CD4-positive, alpha-beta T cell treated with Interferon gamma for 1 hour (primary cell): ENCODE measurements around the gene FAM43B.
"Not testable (repeated sequence)": the region's sequence is repeated elsewhere in the genome, so short reads cannot be mapped to it uniquely, and the experiment has no call there.

Source experiments
- DNase-seq: peaks from one replicate; pipeline ENCODE4 v3.0.0-alpha.2; 2020

FAM43B gene, protein sequence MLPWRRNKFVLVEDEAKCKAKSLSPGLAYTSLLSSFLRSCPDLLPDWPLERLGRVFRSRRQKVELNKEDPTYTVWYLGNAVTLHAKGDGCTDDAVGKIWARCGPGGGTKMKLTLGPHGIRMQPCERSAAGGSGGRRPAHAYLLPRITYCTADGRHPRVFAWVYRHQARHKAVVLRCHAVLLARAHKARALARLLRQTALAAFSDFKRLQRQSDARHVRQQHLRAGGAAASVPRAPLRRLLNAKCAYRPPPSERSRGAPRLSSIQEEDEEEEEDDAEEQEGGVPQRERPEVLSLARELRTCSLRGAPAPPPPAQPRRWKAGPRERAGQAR

DNA sequence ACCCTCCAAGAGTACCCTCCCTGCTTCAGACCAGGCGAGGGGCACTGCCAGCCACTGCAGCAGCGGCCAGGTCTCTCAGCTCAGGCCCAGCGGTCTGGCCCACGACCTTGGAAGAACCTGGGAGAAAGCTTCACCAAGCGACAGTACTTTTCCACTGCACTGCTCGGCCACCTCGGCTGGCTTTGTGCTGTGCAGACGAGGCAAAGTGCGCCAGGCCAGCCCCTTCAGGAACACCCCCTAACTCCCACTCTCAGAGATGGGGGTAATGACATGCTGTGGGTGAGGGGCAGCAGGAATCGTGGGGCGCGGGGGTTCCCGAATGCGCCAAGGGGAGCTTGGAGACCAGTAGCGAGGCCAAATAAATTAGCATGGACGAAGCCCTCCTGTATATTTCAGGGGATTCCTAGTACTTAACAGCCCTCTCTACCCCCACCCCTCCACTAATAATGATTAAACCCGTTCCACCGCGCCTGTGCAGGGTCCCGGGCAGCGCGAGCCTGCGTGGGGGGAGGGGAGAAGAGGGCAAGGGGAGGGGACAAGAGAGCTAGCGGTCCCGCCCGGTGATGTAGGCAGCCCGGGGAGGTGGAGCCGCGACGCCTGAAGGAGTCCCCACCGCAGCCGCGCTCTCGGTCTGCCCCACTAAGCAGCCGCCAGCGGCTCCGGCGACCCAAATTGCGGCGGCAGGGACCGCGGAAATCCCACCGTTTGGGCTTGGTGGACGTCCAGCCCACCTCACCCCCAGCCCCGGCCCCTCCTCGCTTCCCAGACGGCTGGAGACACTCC, at the start of gene FAM43B:
FAM43B (plus strand) TSS at position 629 of the 783 bp plus-strand sequence. CDS start 401 bp downstream, outside the sequence.
- DNase-seq: no peak

DNA sequence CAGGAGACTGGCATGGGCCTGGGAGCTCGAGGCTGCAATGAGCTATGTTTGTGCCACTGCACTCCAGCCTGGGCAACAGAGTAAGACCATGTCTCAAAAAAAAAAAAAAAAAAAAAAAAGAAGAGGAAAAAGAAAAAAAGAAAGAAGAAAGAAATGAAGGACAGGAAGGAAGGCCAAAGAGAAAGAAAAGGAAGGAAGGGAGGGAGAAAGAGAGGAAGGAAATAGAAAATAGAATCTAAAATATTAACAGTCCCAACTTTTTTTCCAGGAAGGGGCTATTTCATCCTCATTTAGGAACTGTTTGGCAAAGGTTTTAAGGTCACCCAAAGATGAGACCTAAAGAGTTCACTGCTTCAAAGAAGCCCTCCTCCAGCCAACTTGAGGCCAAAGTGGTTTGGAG, 46.9 kb upstream of the FAM43B start:
- DNase-seq: no peak

DNA sequence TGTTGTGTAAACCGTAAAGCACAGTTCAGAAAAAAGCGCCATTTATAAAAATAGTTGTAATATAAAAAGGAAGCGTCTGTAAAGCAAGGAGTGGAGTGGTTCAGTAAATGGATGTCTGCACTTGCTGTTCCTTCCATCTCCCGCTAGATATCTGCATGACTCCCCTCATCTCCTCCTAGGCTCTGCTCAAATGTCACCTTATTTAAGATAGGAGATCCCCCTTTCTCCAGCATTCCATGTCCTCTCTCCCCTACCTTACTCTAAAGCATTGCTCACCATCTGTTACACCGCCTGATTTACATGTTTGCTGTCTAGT, 45.2 kb upstream of the FAM43B start:
- DNase-seq: no peak

DNA sequence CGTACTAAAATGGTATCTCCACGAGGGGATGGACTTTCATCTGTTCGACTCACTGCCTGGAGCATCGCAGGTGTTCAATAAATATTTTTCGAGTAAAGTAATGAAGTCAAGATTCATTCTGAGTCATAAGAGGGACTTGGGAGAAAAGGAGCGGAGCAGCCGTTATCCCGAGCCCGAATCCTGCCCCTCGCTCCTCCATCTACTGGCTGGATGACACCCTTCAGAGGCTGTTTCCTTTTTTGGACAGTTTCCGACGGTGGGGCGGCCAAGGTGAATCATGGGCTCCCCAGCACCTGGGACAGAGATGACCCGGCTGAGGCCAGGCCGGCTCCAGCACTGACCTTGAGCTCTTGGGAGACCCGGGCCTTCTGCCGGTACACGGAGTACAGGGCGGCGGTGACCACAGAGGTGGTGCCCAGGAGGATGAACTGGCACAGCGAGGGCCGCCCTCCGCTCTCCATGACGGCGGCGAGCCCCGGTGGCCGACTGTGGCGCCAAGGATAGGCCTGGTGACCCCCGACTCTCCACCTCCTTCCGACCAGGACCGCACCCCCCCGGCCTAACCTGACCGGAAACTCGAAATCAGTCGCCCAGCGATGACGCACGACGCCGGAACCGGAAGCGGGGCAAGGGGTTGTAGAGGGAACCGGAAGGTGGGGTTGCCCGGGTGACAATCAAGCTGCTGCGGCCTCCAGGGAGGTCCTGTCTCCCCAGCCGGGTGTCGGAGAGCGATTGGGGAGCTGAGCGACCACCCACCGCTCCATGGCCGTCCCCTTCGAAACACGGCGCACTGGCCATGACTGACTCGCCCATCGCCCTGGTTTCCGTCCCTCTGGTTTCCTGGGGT, 44.6 kb upstream of the FAM43B start, which contains the start of gene MUL1:
MUL1 (minus strand) TSS at position 588 of the 847 bp plus-strand sequence; CDS start at position 461, 127 bp downstream.
- peak; percentile 91 for DNase-seq

DNA sequence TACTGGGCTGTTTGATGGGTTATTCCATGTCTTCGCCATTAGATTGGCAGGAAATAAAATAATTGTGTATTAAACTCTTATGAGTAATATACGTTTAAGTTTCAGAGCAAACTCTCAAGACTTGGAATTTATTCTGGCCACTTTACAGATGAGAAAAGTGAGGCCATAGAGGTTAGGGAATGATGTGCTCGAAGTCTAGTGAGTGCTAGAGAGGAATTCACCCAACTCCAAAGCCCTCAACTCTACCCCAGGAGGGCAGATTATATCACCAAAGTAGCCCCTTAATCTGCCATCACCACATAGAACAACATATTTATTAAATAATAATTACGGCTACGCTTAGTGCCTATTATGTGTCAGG, 44.0 kb upstream of the FAM43B start:
- no peak for DNase-seq

DNA sequence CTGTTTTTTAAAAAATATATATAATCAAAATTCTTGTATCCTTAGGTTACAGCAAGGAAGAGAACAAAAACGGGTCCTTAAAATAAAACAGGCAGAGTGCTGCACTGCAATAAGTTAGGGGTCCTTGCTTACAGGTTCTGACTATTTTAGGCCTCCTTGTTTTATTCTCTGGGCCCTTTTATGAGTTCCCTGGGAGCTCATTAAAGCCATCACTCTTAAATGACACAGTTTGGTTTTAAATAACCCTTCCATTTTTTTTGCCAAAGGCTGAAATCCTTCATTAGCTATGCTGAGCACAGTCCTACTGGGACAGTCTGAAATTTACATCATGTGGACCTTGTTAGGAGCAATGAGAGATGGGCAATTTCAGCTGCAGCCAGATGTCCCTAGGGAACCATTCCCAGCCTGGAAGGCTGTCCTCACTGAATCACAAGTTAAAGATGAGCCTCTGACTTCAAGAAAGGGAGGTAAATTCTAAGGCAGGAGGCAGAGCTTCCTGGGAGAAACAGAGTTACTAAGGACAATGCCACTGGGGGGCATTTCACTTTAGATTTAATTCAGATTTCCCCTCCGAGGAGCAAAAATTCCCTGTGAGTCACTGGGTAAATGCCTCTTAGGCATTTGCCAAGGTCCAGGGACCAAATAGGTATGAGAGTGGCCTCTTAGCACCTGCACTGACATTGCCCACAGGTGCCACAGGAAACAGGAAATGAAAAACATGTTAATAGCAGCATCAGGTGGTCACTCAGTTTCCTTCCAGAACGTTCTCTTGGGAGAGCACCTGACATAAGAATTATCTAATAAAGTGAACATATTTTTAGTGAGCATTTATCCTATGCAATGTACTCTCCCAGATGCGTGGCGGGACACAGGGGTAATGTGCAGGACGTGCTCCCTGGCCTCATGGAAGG, 40.6 kb upstream of the FAM43B start:
- DNase-seq: no peak

DNA sequence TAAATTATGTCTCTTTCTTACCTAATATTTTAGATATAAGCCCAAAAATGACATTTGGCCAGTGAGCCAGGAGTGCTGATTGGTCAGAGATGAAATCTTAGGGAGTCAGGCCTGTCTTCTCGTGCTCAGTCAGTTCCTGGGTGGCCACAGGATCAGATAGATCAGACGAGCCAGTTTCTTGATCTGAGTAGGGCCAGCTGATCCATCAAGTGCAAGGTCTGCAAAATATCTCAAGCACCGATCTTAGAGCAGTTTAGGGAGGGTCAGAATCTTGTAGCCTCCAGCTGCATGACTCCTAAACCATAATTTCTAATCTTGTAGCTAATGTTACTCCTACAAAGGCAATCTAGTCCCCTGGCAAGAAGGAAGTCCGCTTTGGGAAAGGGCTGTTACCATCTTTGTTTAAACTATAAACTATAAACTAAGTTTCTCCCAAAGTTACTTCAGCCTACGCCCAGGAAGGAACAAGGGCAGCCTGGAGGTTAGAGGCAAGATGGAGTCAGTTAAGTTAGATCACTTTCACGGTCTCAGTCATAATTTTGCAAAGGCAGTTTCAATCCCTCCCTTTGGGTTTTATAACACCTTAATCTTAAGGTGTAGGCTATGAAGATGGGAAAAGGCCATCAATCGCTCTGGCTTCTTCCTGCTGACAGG, 32.6 kb upstream of the FAM43B start:
- DNase-seq: not testable (repeated sequence)

DNA sequence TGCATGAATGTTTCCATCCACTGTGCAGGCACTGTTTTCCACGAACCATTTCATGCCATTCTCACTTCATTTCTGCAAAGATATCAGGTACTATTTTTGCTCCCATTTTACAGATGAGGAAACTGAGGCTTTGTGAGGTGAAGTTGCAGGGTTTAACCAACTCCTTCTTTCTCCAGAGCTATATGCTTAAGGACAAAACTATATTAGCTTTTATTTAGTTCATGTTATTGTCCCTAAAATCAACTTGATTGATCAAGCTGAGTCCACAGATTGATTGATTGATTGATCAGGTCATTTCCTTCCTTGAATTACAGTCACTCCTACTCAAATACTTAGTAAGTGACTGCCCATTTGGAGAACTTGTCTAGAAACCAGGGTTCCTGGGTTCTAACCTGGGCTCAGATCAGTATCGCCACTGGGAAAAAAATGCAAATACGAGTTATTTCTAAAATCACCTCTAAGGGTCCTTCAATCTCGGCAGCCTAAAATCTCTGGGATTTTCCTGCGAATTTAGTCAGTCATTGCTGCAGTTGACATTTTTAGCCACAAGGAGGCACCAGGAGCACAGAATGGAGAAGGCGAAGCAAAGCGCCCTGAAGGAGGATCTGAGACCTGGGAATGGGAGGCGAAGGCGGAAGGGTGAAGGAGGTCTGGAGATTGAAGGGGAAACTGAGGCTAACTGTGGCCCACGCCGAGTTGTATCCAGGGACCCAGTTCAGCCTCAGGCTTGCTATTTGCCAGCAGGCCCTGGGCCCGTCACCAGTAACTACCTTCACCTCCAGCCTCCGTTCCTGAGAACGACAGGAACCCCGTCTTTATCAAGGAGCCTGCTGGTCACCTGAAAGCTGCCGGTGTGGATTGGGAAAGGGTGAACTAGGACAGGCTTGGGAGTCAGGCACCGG, 30.2 kb upstream of the FAM43B start:
- DNase-seq: peak; percentile 33

DNA sequence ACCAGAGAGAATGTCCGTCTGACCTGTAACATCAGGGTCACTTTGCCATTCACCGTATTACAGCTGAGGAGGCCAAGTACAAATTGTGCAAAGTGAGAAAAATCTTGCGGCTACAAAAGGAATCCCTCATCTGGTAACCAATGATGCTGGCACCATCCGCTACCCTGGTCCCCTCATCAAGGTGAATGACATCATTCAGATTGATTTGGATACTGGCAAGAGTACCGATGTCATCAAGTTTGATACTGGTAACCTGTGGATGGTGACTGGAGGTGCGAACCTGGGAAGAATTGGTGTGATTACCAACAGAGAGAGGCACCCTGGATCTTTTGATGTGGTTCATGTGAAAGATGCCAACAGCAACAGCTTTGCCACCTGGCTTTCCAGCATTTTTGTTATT, 26.1 kb upstream of the FAM43B start:
- DNase-seq: no peak

DNA sequence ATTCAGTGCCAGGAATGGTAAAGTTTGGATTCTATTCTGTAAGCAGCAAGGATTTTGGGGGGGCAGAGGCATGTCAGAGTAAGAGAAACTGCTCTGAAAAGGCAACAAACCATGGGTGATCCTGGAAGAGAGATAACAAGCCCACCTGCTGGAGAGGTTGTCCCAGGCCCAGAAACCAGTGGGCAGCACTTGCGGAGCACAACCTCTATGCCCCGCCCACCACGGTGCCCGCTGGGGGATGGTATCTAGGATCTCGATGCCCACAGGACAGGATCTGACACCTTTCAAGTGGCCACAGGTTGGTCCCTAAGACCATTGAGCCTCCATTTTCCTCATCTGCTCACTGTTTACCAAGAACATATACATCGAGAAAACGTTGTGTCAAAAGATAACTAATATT, 24.2 kb upstream of the FAM43B start:
- no peak for DNase-seq

DNA sequence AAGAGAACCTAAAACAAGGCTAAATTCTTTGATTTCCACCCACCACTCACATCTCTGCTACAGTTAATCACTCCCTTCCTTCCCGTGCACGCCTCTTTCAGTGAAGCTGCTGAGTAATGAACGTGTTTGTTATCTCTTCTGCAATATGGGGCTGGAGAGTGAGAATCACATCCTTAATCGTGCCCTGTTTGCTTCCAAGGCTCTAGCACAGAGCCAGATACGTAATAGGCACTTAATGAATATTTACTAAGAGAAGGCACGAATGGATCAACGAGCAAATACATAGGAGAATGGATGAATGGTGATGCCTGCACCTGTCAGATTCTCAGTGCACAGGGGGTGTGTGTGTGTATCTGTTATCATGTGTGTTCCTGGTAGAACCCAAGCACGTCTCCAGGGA, 22.1 kb upstream of the FAM43B start:
- DNase-seq: no peak

DNA sequence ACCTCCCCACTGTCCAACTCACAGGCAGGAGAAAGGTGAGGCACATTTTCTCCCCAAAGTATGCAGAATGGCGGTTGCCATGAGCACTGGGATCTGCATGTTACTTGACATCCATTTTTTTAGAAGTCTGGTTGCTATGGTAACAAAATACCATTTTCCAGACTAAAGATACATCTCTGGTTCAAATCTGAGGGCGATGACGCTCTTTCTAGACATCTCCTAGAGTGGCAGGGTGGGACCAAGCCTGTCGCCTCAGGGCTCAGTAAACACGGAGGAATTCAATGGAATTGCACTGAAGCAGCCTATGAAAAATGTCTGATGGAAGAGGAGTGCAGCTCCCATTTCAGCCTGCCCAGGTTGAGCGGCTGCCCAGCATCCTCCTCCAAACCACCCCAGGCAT, 21.5 kb upstream of the FAM43B start:
- DNase-seq: no peak

DNA sequence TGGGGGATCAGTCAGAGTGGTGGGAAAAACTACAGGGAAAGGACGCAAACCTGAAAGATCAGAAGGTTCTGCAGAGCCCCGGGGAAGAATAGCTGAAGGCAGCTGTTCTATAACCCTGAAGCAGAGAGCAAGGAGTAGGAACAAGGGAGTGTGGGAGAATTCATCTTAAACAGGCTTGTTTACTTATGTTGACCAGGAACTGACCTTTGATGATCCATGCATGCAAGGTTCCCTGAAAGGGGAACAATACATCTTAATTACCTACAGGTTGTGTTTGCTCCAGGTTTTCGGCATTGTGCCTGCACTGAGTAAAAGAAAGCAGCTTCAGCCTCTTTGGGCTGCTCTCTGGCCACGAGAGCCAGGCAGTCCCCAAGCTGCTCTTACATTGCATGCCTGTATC, 18.7 kb upstream of the FAM43B start:
- DNase-seq: no peak

DNA sequence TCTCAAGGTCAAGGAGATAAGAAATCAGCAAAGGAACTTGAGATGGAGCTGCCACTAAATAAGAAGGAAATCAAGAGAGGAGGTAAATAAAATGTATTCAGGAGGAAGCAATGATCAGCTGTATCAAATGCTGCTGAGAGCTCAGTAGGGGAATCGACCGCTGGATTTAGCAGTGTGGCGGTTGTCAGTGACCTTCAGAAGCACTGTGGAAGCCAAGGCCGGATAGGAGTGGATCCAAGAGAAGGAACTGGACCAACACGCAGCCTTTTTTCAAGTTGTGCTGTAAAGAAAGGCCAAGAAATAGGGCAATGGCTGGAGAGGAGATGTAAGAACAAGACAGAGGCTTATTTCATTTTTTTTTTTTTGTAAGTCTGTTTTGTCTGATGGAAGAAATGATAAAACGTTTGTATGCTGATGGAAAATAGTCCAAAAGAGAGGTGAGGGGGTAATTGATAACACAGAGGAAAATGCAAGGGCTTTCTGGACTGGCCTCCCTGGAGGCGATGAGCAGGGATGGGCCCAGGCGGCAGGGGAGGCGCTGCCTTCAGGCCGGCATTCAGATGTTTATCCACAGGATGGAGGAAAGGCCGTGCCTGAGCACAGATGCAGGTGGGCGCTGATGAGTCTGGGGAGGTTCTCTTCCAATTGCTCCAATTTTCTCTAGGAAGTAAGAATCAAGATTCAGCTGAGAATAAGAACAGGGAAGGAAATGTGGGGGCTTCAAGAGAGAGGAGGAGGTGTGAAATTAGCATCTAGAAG, 17.5 kb upstream of the FAM43B start:
- no peak for DNase-seq

DNA sequence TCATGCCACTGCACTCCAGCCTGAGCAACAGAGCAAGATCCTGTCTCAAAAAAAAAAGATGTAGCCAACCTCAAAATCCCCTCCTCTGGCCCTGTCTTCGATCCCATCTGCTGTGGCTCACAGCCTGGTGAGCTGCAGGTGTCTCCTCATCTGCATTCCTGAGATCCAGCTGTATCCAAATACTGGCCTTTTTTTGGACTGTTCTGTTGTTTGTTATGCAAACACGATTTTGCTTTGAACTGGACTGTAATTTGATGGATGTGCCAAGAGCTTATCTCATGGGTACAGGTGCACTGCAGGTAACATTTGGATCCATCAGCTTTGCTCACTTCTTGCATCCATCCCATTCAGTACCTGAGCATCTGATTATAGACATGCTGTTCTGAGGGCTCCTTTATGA, 14.1 kb upstream of the FAM43B start:
- no peak for DNase-seq

DNA sequence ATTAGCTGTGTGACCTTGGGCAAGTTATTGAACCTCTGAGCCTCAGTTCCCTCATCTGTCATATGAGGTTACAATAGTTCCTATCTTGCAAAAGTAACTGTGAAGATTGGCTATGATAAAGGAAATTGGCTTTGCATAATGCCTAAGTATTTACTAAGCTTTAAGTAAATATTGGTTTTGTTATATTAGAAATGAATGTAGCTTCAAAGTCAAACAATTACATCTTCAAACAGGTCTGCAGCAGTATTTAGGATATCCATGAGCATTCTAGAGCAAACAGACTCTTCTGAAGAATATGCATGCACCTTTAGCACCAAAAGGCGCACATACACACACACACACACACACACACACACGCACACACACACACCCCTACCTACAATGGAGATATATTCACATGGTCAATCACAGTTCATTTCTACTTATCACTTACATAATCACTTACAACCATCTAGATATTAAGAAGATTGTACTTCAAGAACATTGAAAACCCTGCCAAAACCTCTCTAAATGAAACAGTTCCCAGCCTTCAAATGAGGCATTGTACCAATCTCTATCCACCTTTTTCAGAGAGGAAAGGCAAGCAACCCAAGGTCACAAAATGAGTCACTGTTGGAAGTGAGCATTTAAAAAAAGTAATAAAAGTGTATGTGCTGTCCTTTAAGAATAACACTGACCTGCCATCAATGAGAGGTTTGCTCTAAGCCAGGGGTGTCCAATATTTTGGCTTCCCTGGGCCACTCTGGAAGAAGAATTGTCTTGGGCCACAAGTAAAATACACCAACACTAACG, 13.4 kb upstream of the FAM43B start:
- DNase-seq: no peak

DNA sequence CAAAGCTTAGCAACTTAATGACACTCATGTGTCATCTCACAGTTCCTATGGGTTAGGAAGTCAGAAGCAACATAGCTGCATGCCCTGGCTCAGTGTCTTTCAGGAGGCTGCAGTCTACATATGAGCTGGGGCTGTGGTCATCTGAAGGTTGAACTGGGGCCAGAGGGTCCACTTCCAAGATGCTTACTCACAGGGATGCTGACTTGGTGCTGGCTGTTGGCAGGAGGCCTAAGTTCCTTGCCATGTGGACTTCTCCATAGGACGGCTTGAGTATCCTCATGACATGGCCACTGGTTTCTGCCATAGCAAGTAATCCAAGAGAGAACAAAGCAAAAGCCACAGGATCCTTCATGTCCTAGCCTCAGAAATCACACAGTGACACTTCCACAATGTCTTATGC, 12.1 kb upstream of the FAM43B start:
- DNase-seq: no peak

DNA sequence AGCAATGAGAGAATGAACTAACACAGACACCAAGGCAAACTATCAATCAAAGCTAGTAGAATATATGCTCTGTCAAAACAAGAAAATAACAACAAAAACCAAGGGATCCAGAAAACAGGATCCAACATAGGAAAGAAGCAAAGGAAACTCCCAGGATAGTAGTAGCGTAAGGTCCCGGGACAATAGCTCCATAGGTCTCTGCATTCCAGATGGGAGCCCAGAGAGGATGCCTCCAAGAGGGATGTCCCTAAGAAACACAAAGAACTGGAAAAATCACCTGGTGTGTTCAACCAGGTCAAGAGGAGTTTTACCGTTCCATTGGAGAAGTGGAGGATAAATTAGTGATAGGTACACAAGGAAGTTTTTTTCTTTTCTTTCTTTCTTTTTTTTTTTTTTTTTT, 5.7 kb upstream of the FAM43B start:
- DNase-seq: no peak

DNA sequence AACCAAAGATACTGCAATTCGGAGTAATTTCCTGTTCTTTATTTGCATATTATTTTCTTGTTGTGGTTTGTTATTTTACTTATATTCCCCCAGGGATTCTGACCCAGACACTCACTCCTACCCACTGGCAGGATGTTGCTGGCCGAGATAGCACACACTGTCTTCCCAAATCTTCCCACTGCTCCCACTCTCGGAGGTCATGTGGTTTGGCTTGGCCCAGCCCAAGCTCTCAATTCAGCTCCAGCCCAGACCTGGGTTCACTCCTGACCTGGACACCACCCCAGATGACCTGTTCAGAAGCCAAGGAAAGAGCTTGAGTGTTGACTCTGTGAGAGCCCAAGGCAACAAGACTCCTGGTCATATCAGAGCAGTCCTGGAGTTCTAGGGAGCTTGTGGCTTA, 1.2 kb upstream of the FAM43B start:
- no peak for DNase-seq
